Left colon (tissue), 2 donors: ENCODE measurements around the gene HDAC1. TPM values are rescaled to one million over a fixed set of nuclear protein-coding genes. Genes with fewer than 3 reads are reported as not detected.
A peak's percentile ranks its signal among the peaks of the same experiment; 100 is the strongest.
"Not testable (repeated sequence)": the region's sequence is repeated elsewhere in the genome, so short reads cannot be mapped to it uniquely, and the experiment has no call there.

Experiments
- ATAC-seq: fragments of 200-7000 bp; cut with Tn5 transposase; one replicate; pipeline ENCODE4 v1.9.1; 2020; ENCODE audit warnings: mild to moderate bottlenecking, moderate library complexity
- DNase-seq, 2 donors: peaks; one replicate each; pipeline ENCODE4 v3.0.0-alpha.2; 2020
- intact Hi-C, 2 donors: fragments of 100-400 bp; cut with DNase I in 1 of 2; cut with micrococcal nuclease in 1 of 2; formaldehyde crosslinking; loops; one replicate each; pipeline versions ENCODE4 v1.11.2 to v1.14.0; 2022; cut with DNase I, micrococcal nuclease
- total RNA-seq, 2 donors: library from RNA; stranded (reverse); fragmentation: NEBNext Ultra II Directional; extraction: Animal tissue kit (Norgen Biotek cat#: 25700); gene quantifications; one replicate each; pipeline ENCODE4 v1.2.1, GENCODE V29; 2021
- donor health status: DM: no; HTN: no; CAD: no.
- donor health status: DM: yes; HTN: yes; CAD: no.

Gene HDAC1
- total RNA-seq, 2 donors from 2014 or later: 218 to 252 TPM

GRCh38 chr1:32272557-32273390, 19.1 kb upstream of the HDAC1 start:
- intact Hi-C loops: no loop called here
- no peak for DNase-seq
- ATAC-seq: no peak

GRCh38 chr1:32273391-32274208, 18.3 kb upstream of the HDAC1 start:
- ATAC-seq: peak; percentile 76
- DNase-seq: peak; percentile 45 to 58
- intact Hi-C loops: no loop called here

GRCh38 chr1:32274646-32275340, 17.1 kb upstream of the HDAC1 start:
- intact Hi-C loops: no loop called here
- DNase-seq (no peak), ATAC-seq (no peak)

- DNase-seq: peak in 1 of 2 donors; percentile 41
- intact Hi-C loops: no loop called here
- peak; percentile 80 for ATAC-seq
Measured at GRCh38 chr1:32275424-32275823, 16.5 kb upstream of the HDAC1 start.

- no peak for ATAC-seq
- no peak for DNase-seq
- intact Hi-C loops: no loop called here
Measured at GRCh38 chr1:32276032-32276782, 15.7 kb upstream of the HDAC1 start.

GRCh38 chr1:32284777-32285176, 7.1 kb upstream of the HDAC1 start:
- ATAC-seq, intact Hi-C loops, DNase-seq: not testable (repeated sequence)

- no peak for ATAC-seq
- no peak for DNase-seq
- intact Hi-C loops: no loop called here
Measured at GRCh38 chr1:32285658-32286057, 6.2 kb upstream of the HDAC1 start.

GRCh38 chr1:32286763-32287162, 5.1 kb upstream of the HDAC1 start:
- intact Hi-C loops: no loop called here
- no peak for DNase-seq
- no peak for ATAC-seq

- intact Hi-C loops: no loop called here
- ATAC-seq: peak; percentile 37
- no peak for DNase-seq
Measured at GRCh38 chr1:32289256-32289655, 2.6 kb upstream of the HDAC1 start.

GRCh38 chr1:32291145-32291707, 657 bp upstream of the HDAC1 start:
- DNase-seq (no peak), ATAC-seq (peak; percentile 50)
- intact Hi-C loops: no loop called here

- ATAC-seq, intact Hi-C loops, DNase-seq: not testable (repeated sequence)
Measured at GRCh38 chr1:32298211-32298610, 6.3 kb downstream of the HDAC1 start.

- ATAC-seq (no peak), DNase-seq (no peak)
- intact Hi-C loops: no loop called here
Measured at GRCh38 chr1:32299327-32299726, 7.4 kb downstream of the HDAC1 start.

GRCh38 chr1:32303358-32303757, 11.5 kb downstream of the HDAC1 start:
- intact Hi-C loops: no loop called here
- DNase-seq (no peak), ATAC-seq (no peak)

GRCh38 chr1:32303997-32304622, 12.2 kb downstream of the HDAC1 start:
- DNase-seq (no peak), ATAC-seq (no peak)
- intact Hi-C loops: no loop called here

GRCh38 chr1:32305310-32305709, 13.4 kb downstream of the HDAC1 start:
- DNase-seq (no peak), ATAC-seq (no peak)
- intact Hi-C loops: no loop called here

- intact Hi-C loops: no loop called here
- no peak for ATAC-seq
- no peak for DNase-seq
Measured at GRCh38 chr1:32307324-32307723, 15.4 kb downstream of the HDAC1 start.

- intact Hi-C loops: no loop called here
- ATAC-seq: no peak
- no peak for DNase-seq
Measured at GRCh38 chr1:32309960-32310359, 18.1 kb downstream of the HDAC1 start.
